ENCODE data around the gene AEBP2. TPM values are rescaled to one million over a fixed set of nuclear protein-coding genes. Genes with fewer than 3 reads are reported as not detected.
"Not testable (repeated sequence)": the region's sequence is repeated elsewhere in the genome, so short reads cannot be mapped to it uniquely, and the experiment has no call there.

Gene AEBP2
- total RNA-seq, 1 donor from 2014 or later = 64.9 TPM

GRCh38 chr12:19550626-19551025, 111.3 kb downstream of the AEBP2 start:
- TF ChIP-seq, protein P1, sequence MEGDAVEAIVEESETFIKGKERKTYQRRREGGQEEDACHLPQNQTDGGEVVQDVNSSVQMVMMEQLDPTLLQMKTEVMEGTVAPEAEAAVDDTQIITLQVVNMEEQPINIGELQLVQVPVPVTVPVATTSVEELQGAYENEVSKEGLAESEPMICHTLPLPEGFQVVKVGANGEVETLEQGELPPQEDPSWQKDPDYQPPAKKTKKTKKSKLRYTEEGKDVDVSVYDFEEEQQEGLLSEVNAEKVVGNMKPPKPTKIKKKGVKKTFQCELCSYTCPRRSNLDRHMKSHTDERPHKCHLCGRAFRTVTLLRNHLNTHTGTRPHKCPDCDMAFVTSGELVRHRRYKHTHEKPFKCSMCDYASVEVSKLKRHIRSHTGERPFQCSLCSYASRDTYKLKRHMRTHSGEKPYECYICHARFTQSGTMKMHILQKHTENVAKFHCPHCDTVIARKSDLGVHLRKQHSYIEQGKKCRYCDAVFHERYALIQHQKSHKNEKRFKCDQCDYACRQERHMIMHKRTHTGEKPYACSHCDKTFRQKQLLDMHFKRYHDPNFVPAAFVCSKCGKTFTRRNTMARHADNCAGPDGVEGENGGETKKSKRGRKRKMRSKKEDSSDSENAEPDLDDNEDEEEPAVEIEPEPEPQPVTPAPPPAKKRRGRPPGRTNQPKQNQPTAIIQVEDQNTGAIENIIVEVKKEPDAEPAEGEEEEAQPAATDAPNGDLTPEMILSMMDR (IDR thresholded peaks at IDR 0.05; ENCODE audit: unreplicated experiment) = no peak
- H3K4me3 Mint-ChIP-seq (ENCODE audit: low read depth) = no peak overlapping the region
- no peaks in the 10 kb centered on the region for H3K27me3 Mint-ChIP-seq
- peaks cover 5% of the 10 kb centered on the region for H3K4me1 Mint-ChIP-seq (ENCODE audit: low read depth)
- DNase-seq (ENCODE audit: low spot score, unreplicated experiment) = no peak
- no peak overlapping the region for H3K27ac Mint-ChIP-seq
- H3K9me3 Mint-ChIP-seq (ENCODE audit: low read depth) = no peaks in the 10 kb centered on the region
- no peaks in the 10 kb centered on the region for H3K36me3 Mint-ChIP-seq (ENCODE audit: insufficient read depth)

DNA sequence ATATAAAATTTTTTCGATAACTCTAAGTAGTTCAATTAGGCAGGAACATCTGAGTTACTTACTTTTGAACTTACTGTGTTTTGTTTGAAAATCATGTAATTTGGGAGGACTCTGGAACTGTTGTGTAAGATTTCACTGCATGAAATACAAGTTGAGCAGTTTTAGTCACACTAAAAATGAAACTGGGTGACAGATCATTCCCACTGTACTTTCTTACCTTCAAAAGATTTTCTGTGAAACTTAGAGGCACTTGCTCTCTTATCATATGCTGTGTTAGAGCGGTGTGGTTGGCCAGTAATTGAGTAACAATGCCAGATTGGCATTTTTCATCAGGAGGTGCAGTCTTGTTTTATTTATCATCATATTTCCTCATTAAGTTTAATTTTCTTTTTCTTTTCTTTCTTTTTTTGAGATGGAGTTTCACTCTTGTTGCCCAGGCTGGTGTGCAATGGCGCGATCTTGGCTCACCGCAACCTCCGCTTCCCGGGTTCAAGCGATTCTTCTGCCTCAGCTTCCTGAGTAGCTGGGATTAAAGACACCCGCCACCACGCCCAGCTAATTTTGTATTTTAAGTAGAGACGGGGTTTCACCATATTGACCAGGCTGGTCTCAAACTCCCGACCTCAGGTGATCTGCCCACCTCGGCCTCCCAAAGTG, 113.3 kb downstream of the AEBP2 start:
- not testable (repeated sequence) for H3K4me3 Mint-ChIP-seq (ENCODE audit: low read depth); H3K4me1 Mint-ChIP-seq (ENCODE audit: low read depth); H3K27me3 Mint-ChIP-seq; H3K9me3 Mint-ChIP-seq (ENCODE audit: low read depth); DNase-seq (ENCODE audit: low spot score, unreplicated experiment); H3K27ac Mint-ChIP-seq; H3K36me3 Mint-ChIP-seq (ENCODE audit: insufficient read depth)

DNA sequence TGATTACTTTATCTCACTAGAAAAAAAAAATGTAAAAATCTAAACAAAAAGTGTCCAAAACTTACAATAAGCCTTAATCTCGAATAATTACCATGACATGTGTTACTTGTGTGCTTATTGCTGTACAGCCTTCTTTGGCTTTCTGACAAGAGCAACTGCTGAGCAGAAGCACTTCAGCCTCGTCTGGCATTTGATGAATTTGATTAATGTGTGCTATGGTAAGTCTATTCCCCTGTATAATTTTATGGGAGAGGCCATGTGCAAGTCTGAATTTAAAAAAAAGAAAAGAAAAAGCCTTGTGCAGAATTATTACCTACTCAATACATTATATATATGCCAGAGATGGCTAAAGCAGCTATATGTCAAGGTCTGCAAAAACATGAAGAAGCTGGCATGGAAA, 113.9 kb downstream of the AEBP2 start:
- Mint-ChIP-seq H3K9me3 (ENCODE audit: low read depth) (no peaks in the 10 kb centered on the region), H3K4me1 (ENCODE audit: low read depth) (no peaks in the 10 kb centered on the region), H3K4me3 (ENCODE audit: low read depth) (no peak overlapping the region), H3K36me3 (ENCODE audit: insufficient read depth) (no peaks in the 10 kb centered on the region), H3K27ac (no peak overlapping the region), H3K27me3 (no peaks in the 10 kb centered on the region)
- TF ChIP-seq, protein P1 (IDR thresholded peaks at IDR 0.05; ENCODE audit: unreplicated experiment) = no peak
- DNase-seq (ENCODE audit: low spot score, unreplicated experiment) = no peak

DNA sequence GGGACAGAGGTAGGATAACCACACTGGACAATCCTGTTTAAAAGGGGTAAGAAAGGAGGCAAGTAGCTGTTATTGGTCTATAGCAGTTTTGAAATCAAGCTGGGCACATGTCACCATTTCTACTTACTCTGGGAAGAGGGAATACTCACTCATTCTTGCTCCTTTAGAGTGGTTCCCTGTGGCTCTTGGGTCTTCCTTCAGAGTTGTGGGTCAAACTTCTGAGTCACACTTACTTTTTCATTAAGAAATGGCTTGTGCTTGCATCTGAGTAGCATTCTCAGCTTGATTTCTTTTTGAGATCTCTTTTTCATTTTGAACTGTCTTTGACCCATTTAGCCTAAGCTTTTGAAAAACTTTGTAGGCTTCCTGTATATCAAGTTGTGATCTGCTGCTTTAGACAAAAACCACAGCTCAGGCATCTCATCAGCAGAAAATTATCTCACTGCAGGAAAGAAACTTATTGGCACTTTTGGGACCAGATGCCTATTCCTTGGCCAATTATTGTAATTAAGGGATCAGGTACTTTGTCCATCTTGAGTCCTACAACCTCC, 122.2 kb downstream of the AEBP2 start:
- no peak overlapping the region for H3K27ac Mint-ChIP-seq
- H3K4me1 Mint-ChIP-seq (ENCODE audit: low read depth) = no peaks in the 10 kb centered on the region
- no peak overlapping the region for H3K4me3 Mint-ChIP-seq (ENCODE audit: low read depth)
- TF ChIP-seq, protein P1 (IDR thresholded peaks at IDR 0.05; ENCODE audit: unreplicated experiment) = no peak
- peaks cover 4% of the 10 kb centered on the region for H3K9me3 Mint-ChIP-seq (ENCODE audit: low read depth)
- H3K27me3 Mint-ChIP-seq = no peaks in the 10 kb centered on the region
- DNase-seq (ENCODE audit: low spot score, unreplicated experiment) = no peak
- H3K36me3 Mint-ChIP-seq (ENCODE audit: insufficient read depth) = peaks cover 2% of the 10 kb centered on the region
